Stimulated activated CD4-positive, alpha-beta T cell treated with anti-CD3 and anti-CD28 coated beads, Interleukin-1b, Interleukin-23, amount 100 ng/mL, for 48 hours (primary cell): ENCODE measurements around the gene ABAT.
"Not testable (repeated sequence)": the region's sequence is repeated elsewhere in the genome, so short reads cannot be mapped to it uniquely, and the experiment has no call there.

Source experiments
- DNase-seq: peaks from one replicate; pipeline ENCODE4 v3.0.0-alpha.2; 2020

The ABAT gene

DNA sequence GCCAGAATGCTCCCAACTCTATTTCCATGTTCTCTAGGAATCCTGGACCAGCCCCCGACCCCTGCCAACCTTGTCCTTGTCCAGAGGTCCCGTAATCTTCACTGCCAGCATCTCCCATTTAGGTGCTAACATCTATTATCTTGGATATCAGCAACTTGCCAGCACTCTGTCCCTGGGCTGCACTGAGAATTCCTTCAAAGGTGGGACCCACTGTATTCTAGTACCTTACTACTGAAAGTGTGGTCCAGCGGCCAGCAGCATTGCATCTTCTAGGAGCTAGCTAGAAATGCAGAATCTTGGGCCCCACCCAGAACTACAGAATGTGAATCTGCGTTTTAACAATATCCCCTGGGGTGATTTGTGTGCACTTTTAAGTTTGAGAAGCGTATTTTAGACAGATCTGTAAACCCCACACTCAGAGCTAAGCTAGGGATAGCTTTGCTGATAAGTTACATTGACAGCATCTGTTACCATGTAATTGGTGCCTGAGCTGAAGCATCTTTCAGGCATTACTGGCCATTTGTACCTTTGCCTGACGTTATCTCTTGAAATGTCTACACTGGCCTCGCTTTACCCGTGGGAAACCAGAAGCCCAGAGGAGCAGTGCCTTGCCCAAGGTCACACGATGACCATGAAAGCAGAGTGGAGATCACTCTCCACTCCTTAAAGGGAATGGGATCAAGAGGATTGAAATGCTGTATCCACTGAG lies 8.3 kb downstream of the ABAT start:
- DNase-seq, result no peak

GRCh38 chr16:8683640-8684039 lies 9.2 kb downstream of the ABAT start:
- DNase-seq, result no peak

- no peak for DNase-seq
Measured at GRCh38 chr16:8685617-8686016, 11.2 kb downstream of the ABAT start.

- no peak for DNase-seq
Measured at GRCh38 chr16:8686031-8686621, 11.7 kb downstream of the ABAT start.

DNA sequence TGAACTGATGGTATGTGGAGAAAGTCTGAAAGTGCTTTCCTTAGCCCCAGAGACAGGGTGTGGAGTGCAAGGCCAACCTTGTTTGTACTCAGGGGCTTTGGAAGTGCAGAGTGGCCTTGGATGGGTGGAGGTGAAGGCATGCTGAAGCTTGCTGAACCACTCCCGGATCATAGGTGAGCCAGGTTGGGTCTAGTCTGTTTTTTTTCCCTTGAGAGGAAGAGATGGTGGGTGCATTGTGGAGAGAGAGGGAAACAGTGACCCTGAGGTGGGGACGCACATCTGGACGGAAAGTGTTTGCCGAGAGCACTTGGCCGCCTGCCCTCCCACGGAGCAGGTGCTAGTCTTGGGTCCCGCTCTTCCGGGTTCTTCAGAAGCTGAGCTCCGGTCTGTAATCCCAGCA lies 12.5 kb downstream of the ABAT start:
- no peak for DNase-seq

GRCh38 chr16:8689686-8690085 lies 15.3 kb downstream of the ABAT start:
- no peak for DNase-seq

DNA sequence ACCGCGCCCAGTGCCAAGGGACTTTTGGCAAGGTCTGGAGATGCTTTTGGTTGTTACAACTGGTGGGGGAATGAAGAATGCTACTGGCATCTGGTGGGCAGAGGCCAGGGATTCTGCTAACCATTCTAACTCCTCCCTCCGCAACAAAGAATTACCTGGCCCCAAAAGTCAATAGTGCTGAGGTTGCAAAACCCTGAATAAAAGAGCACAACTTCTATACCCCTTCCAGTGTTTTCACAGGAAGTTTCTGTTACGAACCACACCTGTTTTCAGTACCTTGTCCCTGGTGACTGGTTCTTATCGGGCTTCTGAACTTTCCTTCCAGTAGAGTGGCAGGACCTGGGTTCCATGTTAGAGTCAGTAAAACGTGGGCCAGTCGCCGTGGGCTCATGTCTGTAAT lies 17.3 kb downstream of the ABAT start:
- no peak for DNase-seq

- no peak for DNase-seq
Measured at GRCh38 chr16:8694795-8695728, 20.6 kb downstream of the ABAT start.

- no peak for DNase-seq
Measured at GRCh38 chr16:8696880-8697279, 22.5 kb downstream of the ABAT start.

GRCh38 chr16:8697965-8698364 lies 23.5 kb downstream of the ABAT start:
- no peak for DNase-seq

GRCh38 chr16:8703693-8704092 lies 29.3 kb downstream of the ABAT start:
- no peak for DNase-seq

DNA sequence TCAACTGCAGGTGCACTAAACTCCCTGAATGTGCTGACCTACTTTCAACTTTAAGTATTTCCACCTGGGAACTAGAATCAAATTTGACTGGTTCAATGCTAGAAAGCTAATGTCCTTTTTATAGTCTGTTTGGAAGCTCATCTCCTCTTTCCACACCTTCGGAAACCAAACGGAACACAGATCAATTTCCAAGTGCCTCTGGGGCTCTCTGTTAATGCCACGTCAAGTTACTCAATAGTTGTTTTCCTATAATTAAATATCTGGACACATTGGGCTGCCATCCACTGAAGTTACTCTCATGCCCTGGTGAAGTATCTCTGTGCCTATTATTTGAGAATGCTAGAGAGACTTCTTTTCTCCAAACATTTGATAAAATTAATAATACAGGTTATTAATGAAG lies 29.7 kb downstream of the ABAT start:
- DNase-seq, result no peak

DNA sequence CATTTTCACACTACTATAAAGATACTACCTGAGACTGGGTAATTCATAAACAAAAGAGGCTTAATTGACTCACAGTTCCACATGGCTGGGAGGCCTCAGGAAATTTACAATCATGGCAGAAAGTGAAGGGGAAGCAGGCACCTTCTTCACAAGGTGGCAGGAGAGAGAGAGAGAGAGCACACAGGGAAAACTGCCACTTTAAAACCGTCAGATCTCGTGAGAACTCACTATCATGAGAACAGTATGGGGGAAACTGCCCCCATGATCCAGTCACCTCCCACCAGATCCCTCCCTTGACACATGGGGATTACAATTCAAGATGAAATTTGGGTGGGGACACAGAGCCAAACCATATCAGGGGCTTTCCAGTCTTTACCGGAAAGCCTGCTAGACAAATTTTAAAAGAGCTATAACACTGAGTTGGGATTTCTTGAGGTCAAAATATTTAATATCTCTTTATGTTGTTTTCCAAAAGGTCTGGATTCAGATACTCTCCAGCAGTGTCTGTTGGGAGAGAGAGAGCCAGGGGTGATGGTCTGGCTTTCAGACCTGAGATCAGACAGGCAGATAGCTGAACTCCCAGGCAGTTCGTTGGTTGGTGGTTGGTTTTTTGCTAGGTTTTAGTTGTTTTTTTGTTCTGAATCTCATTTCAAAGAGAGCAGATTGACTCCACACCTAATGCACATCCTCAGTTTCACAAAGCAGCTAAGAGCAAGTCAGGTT lies 30.8 kb downstream of the ABAT start:
- not testable (repeated sequence) for DNase-seq

GRCh38 chr16:8708536-8708935 lies 34.1 kb downstream of the ABAT start:
- no peak for DNase-seq

- no peak for DNase-seq
Measured at GRCh38 chr16:8712589-8713361, 38.4 kb downstream of the ABAT start.

- no peak for DNase-seq
Measured at GRCh38 chr16:8713635-8714172, 39.3 kb downstream of the ABAT start.

DNA sequence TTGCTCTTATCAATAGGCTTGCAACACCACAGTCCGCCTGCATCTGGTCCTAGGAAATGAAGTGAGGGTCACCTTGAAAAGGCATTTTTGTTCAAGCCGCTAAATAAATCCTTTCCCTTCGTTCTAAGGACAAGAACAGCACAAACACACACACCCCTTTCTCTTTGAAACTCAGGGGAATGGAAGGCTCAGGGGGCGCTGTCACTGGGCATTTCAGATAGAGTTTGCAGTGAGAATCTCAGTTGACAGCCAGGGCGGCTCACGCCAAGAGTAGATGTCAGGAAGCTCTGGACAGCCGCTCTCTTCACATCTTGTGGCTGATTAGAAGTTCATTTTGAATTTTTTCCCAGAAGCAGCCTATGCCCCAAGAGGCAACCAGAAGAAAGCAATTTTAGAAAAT lies 39.8 kb downstream of the ABAT start:
- no peak for DNase-seq

DNA sequence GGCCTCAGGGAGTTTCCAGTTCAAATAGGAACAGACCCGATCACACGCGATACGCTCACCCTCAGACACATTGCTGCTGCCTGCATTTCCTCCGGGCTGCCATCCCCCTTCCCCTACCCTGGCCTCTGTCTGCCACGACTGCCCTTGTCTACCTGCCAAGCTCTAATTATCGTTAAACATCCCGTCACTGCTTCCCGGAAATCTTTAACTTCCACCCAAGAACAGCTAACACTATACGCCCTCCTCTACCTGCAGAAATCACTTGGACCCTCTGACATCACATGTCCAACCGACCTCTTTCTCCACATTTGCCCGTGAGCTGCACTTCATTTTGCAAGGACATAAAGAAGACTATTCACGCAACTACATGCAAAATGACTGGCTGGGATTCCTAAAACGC lies 40.4 kb downstream of the ABAT start:
- no peak for DNase-seq

DNA sequence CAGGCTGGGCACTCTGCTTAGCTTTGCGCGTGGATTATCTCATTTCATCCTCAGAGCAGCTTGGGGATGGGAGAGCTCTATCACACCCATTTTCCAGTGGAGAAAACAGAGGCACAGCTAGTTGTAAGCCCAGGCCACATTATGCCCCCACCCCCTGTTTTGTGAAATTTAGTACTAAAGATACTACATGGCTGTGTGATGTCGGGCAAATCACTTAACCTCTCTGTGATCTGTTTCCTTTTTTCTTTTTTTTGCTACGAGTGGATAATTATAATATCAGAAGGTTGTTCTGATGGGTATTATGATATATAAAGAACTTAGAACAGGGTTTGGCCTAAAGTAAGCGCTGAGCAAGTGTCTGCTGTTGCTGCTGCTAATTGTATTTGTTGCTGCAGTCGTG lies 41.6 kb downstream of the ABAT start:
- no peak for DNase-seq

DNA sequence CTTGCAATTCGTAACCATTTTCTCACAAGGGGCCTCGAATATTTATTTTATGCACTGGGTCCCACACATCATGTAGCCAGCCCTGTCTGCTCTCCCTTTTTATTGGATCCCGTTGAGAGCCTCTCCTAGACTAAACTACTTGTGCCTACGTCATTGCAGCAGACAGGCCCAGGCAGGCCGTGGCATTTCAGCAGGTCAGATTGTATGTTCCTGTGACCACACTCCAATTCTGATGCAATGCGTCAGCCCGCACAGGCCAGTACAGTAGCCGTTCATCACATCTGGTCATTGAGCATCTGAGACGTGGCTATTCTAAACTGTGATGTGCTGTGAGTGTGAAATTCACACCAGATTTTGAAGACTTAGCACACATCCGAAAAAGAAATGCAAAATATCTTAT lies 42.2 kb downstream of the ABAT start:
- no peak for DNase-seq

GRCh38 chr16:8717469-8717868 lies 43.1 kb downstream of the ABAT start:
- no peak for DNase-seq

- DNase-seq, result no peak
Measured at GRCh38 chr16:8717892-8718415, 43.5 kb downstream of the ABAT start.
